GM12875 (cell line): ENCODE results near the gene MYO19.

Experiments used
- H3K4me3 ChIP-seq: one replicate; pipeline ENCODE4 v1.5.1; 2011; ENCODE audit warnings: low read depth, low read length, control low read depth
- CTCF ChIP-seq: IDR thresholded peaks from 2 replicates; pipeline ENCODE4 v1.5.1; 2011; ENCODE audit warnings: low read depth, mild to moderate bottlenecking, control low read depth, inconsistent platforms, low read length, moderate library complexity, borderline replicate concordance; ENCODE audit not compliant: insufficient read depth

The MYO19 gene

GRCh38 chr17:36532435-36532975 is 2.2 kb downstream of the MYO19 start:
- no peak for TF ChIP-seq CTCF

DNA sequence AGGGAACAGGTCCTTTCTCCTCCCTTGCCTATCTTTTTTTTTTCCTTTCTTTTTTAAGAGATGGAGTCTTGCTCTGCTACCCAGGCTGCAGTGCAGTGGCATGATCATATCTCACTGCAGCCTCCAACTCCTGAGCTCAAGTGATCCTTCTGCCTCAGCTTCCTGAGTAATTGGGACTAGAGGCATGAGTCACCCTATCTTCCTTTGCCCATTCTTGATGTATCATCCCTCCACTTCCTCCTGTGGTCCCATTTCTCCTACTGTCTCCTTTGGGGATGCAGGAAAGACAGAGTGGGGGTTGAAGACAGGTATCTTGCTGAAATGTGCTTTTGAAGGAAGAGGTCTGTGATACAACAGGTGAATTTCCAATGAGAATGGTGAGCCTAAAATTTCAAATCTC is 5.5 kb downstream of the MYO19 start:
- no peak for TF ChIP-seq CTCF
- H3K4me3 ChIP-seq = no peak overlapping the region

More at GRCh38 chr17:36532435-36532975, 2.2 kb downstream of the MYO19 start:
- no peak overlapping the region for H3K4me3 ChIP-seq

DNA sequence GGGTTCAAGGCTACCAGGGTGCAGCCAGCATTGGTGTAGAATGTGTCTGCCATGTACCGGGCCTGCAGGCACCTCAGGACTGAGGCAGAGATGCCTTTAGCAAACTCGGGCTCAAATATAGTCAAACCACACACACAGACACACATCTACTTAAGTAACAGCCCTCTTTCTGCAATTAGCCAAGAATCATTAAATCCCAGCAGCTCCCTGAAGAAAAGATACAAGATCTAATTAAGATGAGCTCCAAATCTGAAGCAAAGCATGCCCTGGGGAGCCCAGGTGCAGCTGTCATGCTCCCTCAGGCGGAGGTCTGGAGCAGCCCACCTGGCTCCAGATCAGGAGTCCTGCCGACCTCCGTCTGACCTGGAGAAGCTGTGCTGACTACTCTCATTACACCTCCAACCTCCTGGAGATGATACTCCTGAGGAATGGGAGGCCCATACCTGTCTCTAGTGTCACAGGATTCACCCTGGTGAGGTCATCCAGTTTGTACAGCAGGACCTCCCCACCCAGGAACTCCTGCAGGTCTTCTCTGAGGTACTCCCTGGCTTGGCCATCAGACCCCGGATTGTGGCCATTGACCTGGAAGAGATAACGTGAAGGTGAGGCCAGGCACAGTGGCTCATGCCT is 6.9 kb downstream of the MYO19 start:
- H3K4me3 ChIP-seq = no peak overlapping the region
- TF ChIP-seq CTCF = no peak

GRCh38 chr17:36525888-36526287 is 8.8 kb downstream of the MYO19 start:
- H3K4me3 ChIP-seq = no peak overlapping the region
- no peak for TF ChIP-seq CTCF

- no peak for TF ChIP-seq CTCF
- no peak overlapping the region for H3K4me3 ChIP-seq
Measured at GRCh38 chr17:36525113-36525512, 9.6 kb downstream of the MYO19 start.

DNA sequence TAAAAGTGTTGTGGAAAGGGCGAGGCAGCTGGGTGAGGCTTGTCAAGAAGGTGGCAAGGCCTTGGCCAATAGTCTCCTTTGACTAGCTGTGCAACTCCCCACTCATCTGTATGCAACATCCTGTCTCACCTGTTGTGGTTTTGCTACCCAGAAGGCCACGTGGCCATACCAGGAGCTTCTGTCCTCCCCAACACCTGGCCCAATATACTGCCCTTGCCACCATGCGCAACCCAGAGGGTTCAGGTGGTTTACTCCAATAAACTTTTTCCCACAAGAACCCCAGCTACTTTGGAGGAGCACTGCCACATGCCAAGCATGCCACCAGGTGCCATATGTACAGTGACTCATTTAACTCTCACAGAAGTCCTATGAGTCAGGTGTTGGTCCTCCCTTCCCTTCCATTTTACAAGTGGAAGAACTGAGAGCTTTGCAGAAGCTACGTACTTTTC is 10.2 kb downstream of the MYO19 start:
- no peak for TF ChIP-seq CTCF
- no peak overlapping the region for H3K4me3 ChIP-seq

GRCh38 chr17:36523113-36523512 is 11.6 kb downstream of the MYO19 start:
- no peak overlapping the region for H3K4me3 ChIP-seq
- TF ChIP-seq CTCF = no peak
